Measurements from ENCODE around the gene VARS2.
"Not testable (repeated sequence)": the region's sequence is repeated elsewhere in the genome, so short reads cannot be mapped to it uniquely, and the experiment has no call there.

Gene VARS2

DNA sequence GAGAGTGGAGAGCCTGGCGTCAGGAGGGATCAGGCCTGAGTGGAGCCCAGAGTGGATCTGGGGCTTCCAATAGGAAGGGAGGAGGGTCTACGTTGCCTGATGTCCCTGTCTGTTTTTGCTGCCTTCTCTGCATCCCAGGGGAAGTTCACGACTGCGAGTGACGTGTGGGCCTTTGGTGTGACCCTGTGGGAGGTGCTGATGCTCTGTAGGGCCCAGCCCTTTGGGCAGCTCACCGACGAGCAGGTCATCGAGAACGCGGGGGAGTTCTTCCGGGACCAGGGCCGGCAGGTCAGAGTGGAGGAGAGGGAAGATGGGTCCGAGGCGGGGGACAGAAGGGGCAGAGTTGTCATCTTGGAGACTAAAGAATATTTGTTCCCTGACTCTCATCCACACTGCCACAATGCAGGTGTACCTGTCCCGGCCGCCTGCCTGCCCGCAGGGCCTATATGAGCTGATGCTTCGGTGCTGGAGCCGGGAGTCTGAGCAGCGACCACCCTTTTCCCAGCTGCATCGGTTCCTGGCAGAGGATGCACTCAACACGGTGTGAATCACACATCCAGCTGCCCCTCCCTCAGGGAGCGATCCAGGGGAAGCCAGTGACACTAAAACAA lies 15.2 kb upstream of the VARS2 start:
- DNase-seq (ENCODE audit: low read depth), result no peak

DNA sequence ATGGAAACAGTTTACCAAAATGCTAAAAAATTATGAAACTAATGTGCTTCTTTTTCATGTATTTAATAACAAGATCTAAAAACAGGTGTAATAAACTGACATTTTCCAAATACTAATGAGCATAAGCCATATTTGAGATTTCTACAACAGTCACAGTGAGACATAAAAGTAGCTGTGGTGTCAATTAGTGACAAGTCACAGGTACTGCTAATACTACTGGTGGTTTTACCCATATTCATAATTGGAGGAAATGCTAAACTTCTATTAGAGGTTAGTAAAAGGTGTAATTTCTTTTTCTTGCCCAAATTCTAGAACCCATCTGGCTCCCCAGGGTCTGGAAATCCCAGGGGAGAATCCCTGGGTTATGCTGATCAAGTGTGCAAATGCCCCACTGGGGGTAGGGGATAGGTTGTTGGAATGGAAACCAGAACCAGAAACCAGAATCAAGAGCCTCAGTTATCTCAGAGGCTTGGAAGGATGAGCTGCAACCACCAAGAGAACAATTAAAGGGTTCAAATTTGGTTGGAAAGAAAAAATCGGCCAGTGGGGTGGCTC lies 13.1 kb upstream of the VARS2 start:
- DNase-seq (ENCODE audit: low read depth), result no peak

DNA sequence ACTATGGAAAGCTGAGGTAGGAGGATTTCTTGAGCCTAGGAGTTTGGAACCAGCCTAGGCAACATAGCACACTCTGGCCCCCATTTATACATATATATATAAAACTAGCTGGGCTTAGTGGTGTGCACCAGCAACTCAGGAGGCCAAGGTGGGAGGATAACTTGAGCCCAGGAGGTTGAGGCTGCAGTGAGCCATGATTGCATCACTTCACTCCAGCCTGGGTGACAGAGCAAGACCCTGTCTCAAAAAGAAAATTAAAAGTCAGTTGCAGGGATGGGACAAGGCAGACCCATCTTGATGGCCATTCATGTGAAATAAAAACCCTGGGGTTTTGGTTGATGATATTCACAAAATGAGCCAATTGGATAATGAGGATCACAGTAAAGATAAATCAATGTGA lies 12.6 kb upstream of the VARS2 start:
- no peak for DNase-seq (ENCODE audit: low read depth)

DNA sequence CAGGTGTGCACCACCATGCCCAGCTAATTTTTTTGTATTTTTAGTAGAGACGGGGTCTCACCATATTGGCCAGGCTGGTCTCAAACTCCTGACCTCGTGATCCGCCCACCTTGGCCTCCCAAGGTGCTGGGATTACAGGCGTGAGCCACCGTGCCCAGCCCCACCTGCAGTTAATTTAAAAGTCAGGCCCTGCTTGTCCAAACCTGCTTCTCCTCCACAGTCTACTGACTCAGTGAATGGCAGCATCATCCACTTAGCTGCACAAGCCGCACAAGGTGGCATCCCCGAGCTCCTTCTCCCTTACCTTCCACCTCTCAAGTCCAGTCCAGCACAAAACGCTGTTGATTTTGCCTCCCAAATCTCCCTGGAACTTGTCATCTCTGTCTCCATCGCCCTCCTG lies 11.8 kb upstream of the VARS2 start:
- not testable (repeated sequence) for DNase-seq (ENCODE audit: low read depth)

DNA sequence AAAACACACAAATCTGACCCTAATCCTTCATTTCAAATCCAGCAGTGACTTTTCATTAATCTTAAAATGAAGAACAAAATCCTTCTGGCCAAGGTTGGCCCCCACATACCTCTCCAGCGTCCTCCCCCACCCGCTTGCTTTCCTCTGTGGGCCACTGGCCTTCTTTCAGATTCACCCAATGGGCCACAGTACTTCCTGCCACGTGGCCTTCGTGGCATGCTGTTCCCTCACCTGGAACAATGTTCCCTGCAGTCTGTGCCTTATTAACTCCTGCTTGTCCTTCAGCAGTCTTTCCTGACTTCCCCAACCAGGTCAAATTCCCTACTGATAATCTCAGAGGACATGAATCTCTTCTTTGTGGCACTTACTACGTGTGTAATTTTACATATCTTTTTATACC lies 11.3 kb upstream of the VARS2 start:
- DNase-seq (ENCODE audit: low read depth), result no peak

DNA sequence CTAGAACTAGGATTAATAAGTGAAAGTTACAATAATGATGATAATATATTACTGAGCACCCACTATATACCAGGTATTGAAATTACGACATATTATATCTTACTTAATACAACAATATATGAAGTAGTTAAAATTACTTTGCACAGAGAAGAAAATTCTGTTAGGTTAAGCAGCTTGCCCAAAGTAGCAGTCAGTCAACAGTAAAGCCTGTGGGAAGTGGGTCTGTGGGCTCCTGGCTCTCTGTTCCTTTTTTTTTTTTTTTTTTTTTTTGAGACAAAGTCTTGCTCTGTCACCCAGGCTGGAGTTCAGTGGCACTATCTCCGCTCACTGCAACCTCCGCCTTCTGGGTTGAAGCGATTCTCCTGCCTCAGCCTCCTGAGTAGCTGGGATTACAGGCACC lies 10.8 kb upstream of the VARS2 start:
- DNase-seq (ENCODE audit: low read depth), result no peak

DNA sequence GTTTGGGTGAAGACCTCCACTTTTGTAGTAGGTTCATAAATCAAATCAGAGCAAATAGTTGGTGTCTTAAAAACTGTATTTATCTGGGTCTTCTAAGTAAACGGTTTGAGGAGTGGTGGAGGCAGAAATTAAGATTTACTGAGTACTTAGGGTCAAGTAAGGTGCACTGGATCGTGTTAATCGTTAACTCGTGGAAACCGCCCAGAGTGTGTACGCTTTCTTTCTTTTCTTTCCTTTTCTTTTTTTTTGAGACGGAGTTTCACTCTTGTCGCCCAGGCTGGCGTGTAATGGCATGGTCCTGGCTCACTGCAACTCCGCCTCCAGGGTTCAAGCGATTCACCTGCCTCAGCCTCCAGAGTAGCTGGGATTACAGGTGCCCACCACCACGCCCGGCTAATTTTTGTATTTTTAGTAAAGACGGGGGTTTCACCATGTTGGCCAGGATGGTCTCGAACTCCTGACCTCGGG lies 6.7 kb upstream of the VARS2 start:
- DNase-seq (ENCODE audit: low read depth), result not testable (repeated sequence)

DNA sequence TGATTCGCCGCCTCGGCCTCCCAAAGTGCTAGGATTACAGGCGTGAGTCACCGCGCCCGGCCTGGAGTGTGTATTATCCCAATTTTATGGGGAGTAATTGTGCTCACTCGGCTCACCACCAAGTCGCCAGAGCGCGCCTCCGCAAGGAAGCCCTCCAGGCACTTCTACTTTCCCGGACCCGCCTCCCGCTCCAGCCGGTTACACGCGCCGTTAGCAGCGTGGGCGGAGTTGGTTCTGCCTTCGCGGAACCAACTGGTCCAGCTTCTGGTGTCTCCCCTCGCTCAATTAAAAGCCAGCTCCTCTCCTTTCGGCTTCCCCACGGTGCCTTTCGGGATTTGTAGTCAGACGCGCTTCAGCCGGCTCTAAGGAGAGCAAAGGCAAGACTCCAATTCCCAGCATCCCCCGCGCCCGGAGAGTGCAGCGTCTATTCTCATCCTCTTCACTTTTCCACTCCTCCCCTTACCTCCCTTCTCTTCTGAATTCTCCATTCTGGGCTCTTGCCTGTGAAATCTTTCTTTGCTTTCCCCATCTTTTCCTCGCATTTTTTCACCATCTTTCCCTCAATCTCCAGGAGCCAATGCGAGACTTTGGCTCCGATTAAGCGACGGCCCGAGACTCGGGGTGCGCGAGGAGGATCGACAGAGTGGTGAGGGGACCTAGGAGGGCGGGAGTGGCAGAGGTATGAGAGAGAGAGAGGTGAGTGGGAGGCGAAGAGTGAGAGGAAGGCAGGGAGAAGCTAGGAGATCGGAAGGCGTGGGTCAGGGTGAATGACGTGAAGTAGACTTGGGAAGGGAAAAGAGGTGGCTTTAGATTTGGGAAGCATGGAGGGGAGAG lies 6.1 kb upstream of the VARS2 start, which contains the start of gene GTF2H4:
GTF2H4 (plus strand) TSS at position 450 of the 834 bp plus-strand sequence.
- DNase-seq (ENCODE audit: low read depth), result peak; percentile 93

DNA sequence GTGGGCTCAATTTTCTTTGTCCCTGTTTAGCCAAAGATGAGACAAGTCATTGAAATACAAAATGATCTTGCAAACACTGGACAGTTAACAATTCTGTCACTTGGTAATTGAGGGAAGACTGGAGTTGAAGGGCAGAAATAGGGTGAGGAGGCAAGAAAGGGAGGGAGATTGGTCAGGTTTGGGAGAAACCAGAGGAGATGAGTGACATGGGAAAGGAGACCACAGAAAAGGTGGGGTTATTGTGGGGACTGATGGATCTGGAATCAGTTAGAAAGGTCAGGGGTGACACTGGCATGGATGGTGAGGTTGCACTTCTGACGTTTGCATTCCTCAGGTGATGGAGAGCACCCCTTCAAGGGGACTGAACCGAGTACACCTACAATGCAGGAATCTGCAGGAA lies 5.3 kb upstream of the VARS2 start:
- no peak for DNase-seq (ENCODE audit: low read depth)

DNA sequence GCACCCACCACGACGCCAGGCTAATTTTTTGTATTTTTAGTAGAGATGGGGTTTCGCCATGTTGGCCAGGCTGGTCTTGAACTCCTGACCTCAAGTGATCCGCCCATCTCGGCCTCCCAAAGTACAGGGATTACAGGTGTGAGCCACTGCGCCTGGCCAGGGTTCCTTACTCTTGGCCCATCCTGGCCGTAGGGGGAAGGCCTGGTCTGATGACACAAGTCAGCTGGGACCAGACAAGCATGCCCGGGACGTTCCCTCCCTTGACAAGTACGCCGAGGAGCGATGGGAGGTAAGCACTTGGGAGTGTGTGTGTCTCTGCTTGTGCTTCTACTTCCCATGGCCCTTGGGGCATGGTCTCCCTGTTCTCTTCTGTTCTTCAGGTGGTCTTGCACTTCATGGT lies 3.6 kb upstream of the VARS2 start:
- not testable (repeated sequence) for DNase-seq (ENCODE audit: low read depth)

DNA sequence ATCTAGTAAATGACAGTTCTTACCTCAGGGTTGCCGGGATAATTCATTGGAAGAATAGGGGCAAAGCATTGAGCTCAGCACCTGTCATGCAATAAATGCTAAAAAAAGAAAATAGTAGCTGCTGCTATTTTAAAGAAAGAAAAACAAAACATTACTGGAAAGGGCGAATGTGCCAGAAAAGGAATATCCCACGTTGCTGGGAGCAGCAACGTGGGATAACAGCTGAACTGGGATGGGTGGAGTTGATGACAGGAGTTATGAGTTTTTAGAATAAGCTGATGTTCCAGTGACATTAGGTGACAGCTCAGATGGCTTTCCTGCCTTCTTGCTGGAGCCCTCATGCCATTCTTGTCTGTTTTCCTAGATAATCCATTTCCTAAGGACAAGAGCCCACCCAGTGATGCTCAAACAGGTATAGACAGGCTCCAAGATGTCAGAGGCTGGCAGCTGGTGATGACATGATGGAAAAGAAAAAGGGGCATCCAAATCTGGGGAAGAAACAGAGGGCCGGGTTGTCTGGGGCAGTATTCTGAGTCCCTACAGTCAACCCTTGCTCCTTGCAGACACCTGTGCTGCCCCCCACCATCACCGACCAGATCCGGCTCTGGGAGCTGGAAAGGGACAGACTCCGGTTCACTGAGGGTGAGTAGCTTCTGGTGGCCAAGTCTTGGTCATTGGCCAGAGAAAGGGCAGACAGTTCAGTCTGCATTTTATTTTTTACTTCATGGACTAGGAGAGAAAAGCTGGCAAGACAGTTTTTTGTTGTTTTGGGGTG lies 1.1 kb upstream of the VARS2 start:
- no peak for DNase-seq (ENCODE audit: low read depth)

DNA sequence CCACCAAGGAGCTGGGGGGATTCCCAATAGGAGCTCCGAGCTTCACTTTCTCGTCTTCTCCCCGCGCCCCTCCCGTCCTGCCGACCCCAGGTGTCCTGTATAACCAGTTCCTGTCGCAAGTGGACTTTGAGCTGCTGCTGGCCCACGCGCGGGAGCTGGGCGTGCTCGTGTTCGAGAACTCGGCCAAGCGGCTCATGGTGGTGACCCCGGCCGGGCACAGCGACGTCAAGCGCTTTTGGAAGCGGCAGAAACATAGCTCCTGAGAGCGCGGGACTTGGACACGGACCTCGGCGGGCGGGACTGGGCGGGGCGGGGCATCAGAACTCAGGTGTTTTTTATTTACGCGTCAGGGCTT lies 340 bp upstream of the VARS2 start:
- no peak for DNase-seq (ENCODE audit: low read depth)

DNA sequence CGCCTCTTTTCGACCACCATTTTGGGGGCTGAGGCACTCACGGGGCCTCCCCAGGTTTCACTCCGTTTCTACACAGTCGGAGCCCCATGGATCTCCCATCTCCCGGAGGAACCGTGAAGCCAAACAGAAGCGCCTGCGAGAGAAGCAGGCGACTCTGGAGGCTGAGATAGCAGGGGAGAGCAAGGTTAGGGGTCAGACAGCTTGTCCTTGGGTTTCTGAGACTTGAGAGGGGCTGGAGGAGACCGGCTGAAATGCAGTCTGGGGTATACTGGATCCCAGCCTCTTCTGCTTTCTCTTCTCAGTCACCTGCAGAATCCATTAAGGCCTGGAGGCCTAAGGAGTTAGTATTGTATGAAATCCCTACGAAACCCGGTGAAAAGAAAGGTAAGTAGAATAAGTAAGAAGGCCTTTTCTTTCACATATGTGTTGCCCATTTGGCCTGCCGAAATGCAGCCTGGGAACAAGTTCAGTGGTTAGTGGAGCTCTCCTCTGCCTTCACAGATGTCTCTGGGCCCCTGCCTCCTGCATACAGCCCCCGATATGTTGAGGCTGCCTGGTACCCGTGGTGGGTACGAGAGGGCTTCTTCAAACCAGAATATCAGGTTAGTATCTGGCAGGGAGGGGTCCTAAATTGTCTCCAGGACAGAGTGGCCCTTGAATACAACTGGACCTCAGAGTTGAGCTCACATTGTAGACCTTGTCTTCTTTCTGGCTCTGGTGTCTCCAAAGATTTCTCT lies 984 bp downstream of the VARS2 start:
- DNase-seq (ENCODE audit: low read depth), result no peak

DNA sequence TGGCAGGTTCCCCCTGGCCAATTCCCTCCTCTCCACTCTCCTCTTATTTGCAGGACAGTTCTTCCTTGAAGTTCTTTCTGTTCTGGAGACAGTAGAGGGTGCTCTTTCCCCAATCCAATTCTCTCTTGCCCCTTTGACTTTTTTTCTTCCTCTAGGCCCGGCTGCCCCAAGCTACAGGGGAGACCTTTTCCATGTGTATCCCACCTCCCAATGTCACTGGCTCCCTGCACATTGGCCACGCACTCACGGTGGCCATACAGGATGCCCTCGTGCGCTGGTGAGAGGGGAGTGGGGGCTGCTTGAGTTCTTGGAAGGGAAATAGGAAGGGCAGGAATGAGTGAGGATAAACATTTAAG lies 1.5 kb downstream of the VARS2 start:
- no peak for DNase-seq (ENCODE audit: low read depth)

DNA sequence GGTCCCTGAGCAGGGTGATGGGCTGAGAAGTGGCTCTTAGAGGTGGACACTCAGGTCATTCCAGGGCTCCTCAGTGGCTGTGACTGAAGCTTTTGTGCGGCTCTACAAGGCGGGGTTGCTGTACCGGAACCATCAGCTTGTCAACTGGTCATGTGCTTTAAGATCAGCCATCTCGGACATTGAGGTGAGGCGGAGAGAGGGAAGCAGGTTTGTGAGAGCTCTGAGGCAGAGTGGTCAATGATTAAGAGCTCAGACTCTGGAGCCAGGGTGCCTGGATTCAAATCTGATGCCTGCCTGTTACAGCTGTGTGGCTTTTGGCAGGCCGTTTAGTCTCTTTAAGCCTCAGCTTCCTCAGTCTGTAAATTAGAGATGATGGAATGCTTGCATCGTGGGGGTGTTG lies 3.0 kb downstream of the VARS2 start:
- no peak for DNase-seq (ENCODE audit: low read depth)

DNA sequence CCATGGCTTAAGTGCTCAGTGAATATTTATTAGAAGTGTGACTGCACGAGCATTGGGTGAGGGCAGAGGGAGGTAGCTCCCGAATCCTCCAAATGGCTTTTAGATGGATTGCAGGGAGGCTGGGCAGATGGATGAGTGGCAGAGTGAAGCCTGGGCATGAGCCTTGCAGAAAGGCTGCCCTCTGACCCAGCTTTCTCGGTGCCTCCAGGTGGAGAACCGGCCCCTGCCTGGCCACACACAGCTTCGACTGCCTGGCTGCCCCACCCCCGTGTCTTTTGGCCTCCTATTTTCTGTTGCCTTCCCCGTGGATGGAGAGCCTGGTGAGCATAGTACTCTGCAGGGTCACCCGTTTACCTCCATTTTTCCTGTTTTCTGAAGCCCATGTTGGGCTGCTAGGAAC lies 3.4 kb downstream of the VARS2 start:
- DNase-seq (ENCODE audit: low read depth), result no peak

DNA sequence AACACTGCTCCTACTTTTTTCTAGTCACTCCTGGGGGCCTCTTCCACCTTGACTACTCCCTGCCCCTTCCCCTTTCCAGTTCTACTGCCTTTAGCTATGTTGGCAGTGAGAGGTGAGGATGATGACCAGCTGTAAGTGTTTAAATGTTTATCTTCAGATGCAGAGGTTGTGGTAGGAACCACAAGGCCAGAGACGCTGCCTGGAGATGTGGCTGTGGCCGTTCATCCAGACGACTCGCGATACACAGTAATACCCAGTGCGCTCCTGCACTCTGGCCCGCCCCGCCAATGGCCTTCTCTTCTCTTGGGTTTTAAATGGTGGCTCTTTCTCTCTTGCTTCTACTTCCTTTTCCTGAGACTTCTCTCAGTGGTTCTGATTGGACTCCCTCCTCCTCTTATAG lies 4.6 kb downstream of the VARS2 start:
- no peak for DNase-seq (ENCODE audit: low read depth)

DNA sequence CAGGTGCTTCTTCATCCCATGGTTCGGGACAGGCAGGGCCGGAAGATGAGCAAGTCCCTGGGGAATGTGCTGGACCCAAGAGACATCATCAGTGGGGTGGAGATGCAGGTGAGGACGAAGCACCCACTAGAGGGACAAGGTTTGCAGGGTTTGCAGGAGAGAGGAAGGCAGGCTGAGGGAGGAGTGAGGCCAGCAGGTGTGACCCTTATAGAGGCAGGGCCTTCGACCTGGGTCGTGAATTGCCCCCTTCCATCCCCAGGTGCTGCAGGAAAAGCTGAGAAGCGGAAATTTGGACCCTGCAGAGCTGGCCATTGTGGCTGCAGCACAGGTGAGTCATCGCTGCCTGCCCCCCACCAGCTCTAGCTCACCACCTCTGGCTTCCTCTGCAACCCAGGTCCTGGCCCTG lies 8.4 kb downstream of the VARS2 start:
- no peak for DNase-seq (ENCODE audit: low read depth)

DNA sequence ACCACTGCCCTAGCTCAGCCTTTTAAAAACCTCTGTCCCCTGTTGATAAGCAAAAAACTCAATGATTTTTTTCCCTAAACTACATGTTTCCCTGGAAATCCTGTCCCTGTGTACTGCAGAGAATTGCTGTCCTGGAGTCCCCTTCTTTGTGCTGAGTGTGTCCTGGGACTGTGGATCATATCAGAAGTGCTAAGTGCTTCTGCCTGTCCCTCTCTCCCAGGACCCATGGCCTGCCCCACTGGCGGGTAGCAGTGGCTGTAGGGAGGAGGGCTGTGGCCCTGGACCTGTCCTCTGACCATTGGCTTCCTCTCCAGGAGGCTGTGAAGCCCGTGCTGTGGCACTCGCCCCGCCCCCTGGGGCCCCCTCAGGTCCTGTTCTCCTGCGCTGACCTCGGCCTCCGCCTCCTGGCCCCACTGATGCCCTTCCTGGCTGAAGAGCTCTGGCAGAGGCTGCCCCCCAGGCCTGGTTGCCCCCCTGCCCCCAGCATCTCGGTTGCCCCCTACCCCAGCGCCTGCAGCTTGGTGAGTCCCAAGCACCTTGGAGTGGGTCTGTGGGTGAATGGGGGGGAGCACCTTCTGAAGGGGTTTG lies 10.1 kb downstream of the VARS2 start:
- DNase-seq (ENCODE audit: low read depth), result not testable (repeated sequence)

DNA sequence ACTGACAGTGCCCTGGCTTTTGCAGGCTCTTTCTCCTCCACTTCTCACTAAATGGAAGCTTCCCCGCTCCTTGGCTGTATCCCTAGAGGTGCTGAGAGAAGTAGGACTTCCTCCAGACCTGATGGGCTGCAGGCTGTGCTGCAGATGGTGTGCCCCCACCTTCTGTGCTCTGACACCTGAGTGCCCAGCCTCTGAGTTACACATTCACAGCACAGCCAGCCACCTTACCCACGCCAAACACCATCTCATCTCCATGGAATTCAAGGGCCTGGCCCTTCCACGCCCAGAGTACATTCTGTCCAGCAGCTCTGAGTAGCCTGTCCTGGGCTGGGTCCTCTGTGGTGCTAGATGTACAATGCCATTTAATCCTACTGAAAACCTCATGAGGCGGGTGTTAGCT lies 12.6 kb downstream of the VARS2 start:
- DNase-seq (ENCODE audit: low read depth), result no peak

DNA sequence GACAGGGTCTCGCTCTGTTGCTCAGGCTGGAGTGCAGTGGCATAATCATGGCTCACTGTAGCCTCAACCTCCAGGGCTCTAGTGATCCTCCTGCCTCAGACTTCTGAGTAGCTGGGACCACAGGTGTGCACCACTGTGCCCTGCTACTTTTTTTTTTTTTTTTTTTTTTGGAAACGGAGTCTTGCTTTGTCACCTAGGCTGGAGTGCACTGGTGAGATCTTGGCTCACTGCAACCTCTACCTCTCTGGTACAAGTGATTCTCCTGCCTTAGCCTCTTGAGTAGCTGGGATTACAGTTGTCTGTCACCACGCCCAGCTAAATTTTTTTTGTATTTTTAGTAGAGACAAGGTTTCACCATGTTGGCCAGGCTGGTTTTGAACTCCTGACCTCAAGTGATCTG lies 13.0 kb downstream of the VARS2 start:
- DNase-seq (ENCODE audit: low read depth), result not testable (repeated sequence)

DNA sequence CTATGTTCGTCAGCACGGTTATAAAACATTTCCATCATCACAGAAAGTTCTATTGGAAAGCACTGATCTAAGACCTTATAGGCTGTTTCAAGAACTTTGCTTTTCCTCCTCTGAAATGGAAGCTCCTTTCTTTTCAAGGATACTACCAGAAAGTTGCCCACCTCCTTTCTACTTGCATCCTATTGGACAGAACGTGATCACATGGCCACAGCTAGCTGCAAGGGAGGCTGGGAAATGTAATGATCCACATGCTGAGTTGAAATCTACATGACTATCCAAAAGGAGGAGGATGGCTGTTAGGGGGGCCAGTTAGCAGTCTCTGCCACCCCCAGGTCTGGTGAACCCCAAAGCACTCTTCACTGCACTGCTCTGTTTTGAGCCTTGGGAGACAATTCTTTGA lies 14.6 kb downstream of the VARS2 start:
- no peak for DNase-seq (ENCODE audit: low read depth)
